K562 (cell line): Measurements from ENCODE around the gene FOXD2.

Experiments used
- EZH2 ChIP-seq: IDR thresholded peaks from 2 replicates; pipeline ENCODE4 v1.6.1; 2012; ENCODE audit warnings: low read depth, mild to moderate bottlenecking, inconsistent platforms, low read length, borderline replicate concordance
- HDAC6 ChIP-seq: IDR thresholded peaks from 2 replicates; pipeline ENCODE4 v1.6.1; 2012; ENCODE audit warnings: low read depth, mild to moderate bottlenecking, control low read depth, inconsistent platforms, low read length, moderate library complexity
- RB1 ChIP-seq: fragments of 450-650 bp; IDR thresholded peaks from 2 replicates; pipeline ENCODE4 v1.6.1; 2017; ENCODE audit warnings: low read depth, mild to moderate bottlenecking
- SRSF3 ChIP-seq: fragments of 200-400 bp; formaldehyde crosslinking; IDR thresholded peaks from 2 replicates; pipeline ENCODE4 v1.6.1; 2016; ENCODE audit warnings: mild to moderate bottlenecking, low read length, moderate library complexity; ENCODE audit not compliant: insufficient read depth

- TF ChIP-seq RB1 (no peak), SRSF3 (no peak), EZH2 (no peak), HDAC6 (no peak)
Measured at GRCh38 chr1:47465605-47466004, 27.8 kb downstream of the FOXD2 start.
